PC-9 (cell line): ENCODE results near the gene CKS1B. TPM values are rescaled to one million over a fixed set of nuclear protein-coding genes. Genes with fewer than 3 reads are reported as not detected.

ENCODE experiments used
- BruUV-seq: library from RNA; stranded (reverse); fragments of 400-500 nt; replicated peaks from 2 replicates; lab custom pipeline; 2021; lab: Mats Ljungman, UMichigan
- CTCF ChIA-PET: fragments of 300-600 bp; sonication (Branson Sonifier 250); formaldehyde crosslinking; loops from one replicate; lab custom pipeline; 2022; ENCODE audit warnings: antibody characterized with exemption; lab: Charles Lee
- POLR2A ChIA-PET: fragments of 300-600 bp; sonication (Branson Sonifier 250); formaldehyde crosslinking; loops from one replicate; lab custom pipeline; 2022; ENCODE audit warnings: antibody characterized with exemption; ENCODE audit not compliant: unreplicated experiment; lab: Charles Lee
- DNase-seq, 2 experiments: peaks; one replicate each; pipeline versions ENCODE4 v3.0.0 to v3.0.0-alpha.2; 2015 to 2022; ENCODE audit warnings: mixed read lengths in 1 of 2
- H2AFZ ChIP-seq: fragments of 200-600 bp; sonication (generic); 2 replicates; pipeline ENCODE4 v1.8.1; 2017; ENCODE audit warnings: antibody characterized with exemption
- H3F3A ChIP-seq: fragments of 200-600 bp; sonication (generic); 2 replicates; pipeline ENCODE4 v1.8.1; 2017; ENCODE audit warnings: antibody characterized with exemption, mild to moderate bottlenecking, low read depth; ENCODE audit not compliant: insufficient read depth
- H3K27ac ChIP-seq: fragments of 200-600 bp; sonication (generic); 2 replicates; pipeline ENCODE4 v1.6.1; 2016; ENCODE audit warnings: mixed run types
- H3K27me3 ChIP-seq: fragments of 200-600 bp; sonication (generic); 2 replicates; pipeline ENCODE4 v1.6.1; 2016; ENCODE audit warnings: low read depth, mixed run types; ENCODE audit not compliant: insufficient read depth
- H3K36me3 ChIP-seq: fragments of 200-600 bp; sonication (generic); 2 replicates; pipeline ENCODE4 v1.6.1; 2016; ENCODE audit warnings: low read depth, mixed run types
- H3K4me1 ChIP-seq: fragments of 200-600 bp; sonication (generic); replicated peaks from 2 replicates; pipeline ENCODE4 v1.6.1; 2016; ENCODE audit warnings: mixed run types; ENCODE audit not compliant: insufficient read depth
- H3K4me2 ChIP-seq: fragments of 200-600 bp; sonication (generic); 2 replicates; pipeline ENCODE4 v1.6.1; 2017; ENCODE audit warnings: mixed run types
- H3K4me3 ChIP-seq: fragments of 200-600 bp; sonication (generic); 2 replicates; pipeline ENCODE4 v1.6.1; 2016; ENCODE audit warnings: mixed run types
- H3K79me2 ChIP-seq: fragments of 200-600 bp; sonication (generic); 2 replicates; pipeline ENCODE4 v1.6.1; 2017; ENCODE audit warnings: low read depth, mixed run types
- H3K9me2 ChIP-seq: fragments of 200-600 bp; sonication (generic); 2 replicates; pipeline ENCODE4 v1.8.1; 2017; ENCODE audit warnings: mild to moderate bottlenecking; ENCODE audit not compliant: insufficient read depth
- H3K9me3 ChIP-seq: fragments of 200-600 bp; sonication (generic); 2 replicates; pipeline ENCODE4 v1.8.1; 2016; ENCODE audit warnings: low read depth; ENCODE audit not compliant: insufficient read depth
- H4K20me1 ChIP-seq: fragments of 200-600 bp; sonication (generic); 2 replicates; pipeline ENCODE4 v1.8.1; 2017; ENCODE audit not compliant: insufficient read depth
- EZH2 ChIP-seq: fragments of 200-600 bp; sonication (generic); IDR thresholded peaks from 2 replicates; pipeline ENCODE4 v1.8.0; 2017; ENCODE audit warnings: antibody characterized with exemption, low read depth
- intact Hi-C: fragments of 100-400 bp; cut with micrococcal nuclease; formaldehyde crosslinking; loops from one replicate; pipeline ENCODE4 v1.10.0; 2022; ENCODE audit not compliant: unreplicated experiment
- total RNA-seq: library from RNA; stranded (reverse); gene quantifications from 2 replicates; pipeline ENCODE4 v1.2.3, GENCODE V29; 2021
- TF ChIP-seq, protein P1 (sequence below): fragments of 200-600 bp; sonication (generic); conservative IDR thresholded peaks from 2 replicates; pipeline ENCODE4 v1.6.1; 2017; ENCODE audit warnings: mixed run types, antibody characterized with exemption, mild to moderate bottlenecking, moderate library complexity

Gene CKS1B
- total RNA-seq, 1 experiment from 2014 or later: 236 TPM

DNA sequence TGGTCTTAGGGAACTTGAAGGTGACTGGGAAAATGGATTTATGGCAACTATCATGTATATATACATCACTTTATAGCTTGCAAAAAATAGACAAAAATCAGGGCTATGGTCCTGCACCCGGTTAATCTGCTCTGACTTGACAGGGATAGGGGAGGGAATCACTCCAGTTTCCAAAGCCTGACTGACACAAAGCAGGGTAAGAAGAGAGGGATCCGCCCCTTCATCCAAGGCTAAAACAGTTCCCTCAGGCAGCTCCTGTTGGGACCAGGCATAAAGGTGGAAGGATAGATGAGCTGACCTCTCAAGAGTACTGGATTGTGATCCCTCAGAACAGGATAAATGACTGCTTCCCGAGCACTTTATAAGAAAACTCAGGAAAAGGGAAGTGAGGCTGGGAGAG lies 19.9 kb upstream of the CKS1B start:
- Histone ChIP-seq H3K9me3 (no peaks in the 10 kb centered on the region), H3K27ac (no peak overlapping the region), H3K79me2 (no peaks in the 10 kb centered on the region), H3K4me3 (no peak overlapping the region), H3K4me2 (no peak overlapping the region), H2AFZ (no peak overlapping the region), H4K20me1 (no peaks in the 10 kb centered on the region), H3F3A (peaks cover 19% of the 10 kb centered on the region), H3K4me1 (peaks cover 8% of the 10 kb centered on the region; the same call in 1 of the 2 replicates), H3K36me3 (no peaks in the 10 kb centered on the region), H3K27me3 (no peaks in the 10 kb centered on the region), H3K9me2 (no peaks in the 10 kb centered on the region)
- TF ChIP-seq, protein P1, sequence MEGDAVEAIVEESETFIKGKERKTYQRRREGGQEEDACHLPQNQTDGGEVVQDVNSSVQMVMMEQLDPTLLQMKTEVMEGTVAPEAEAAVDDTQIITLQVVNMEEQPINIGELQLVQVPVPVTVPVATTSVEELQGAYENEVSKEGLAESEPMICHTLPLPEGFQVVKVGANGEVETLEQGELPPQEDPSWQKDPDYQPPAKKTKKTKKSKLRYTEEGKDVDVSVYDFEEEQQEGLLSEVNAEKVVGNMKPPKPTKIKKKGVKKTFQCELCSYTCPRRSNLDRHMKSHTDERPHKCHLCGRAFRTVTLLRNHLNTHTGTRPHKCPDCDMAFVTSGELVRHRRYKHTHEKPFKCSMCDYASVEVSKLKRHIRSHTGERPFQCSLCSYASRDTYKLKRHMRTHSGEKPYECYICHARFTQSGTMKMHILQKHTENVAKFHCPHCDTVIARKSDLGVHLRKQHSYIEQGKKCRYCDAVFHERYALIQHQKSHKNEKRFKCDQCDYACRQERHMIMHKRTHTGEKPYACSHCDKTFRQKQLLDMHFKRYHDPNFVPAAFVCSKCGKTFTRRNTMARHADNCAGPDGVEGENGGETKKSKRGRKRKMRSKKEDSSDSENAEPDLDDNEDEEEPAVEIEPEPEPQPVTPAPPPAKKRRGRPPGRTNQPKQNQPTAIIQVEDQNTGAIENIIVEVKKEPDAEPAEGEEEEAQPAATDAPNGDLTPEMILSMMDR: no peak
- TF ChIP-seq EZH2: no peak
- intact Hi-C loops: no loop called here
- ChIA-PET CTCF (interaction anchor here (0.6 to 0.9 kb wide), 2 partner anchors 10 to 15 kb away, joined by 3 read pairs; no protein-coding TSS in a partner anchor), POLR2A (interaction anchor here (0.6 kb wide), 1 partner anchor 38 kb away, joined by 6 read pairs; no protein-coding TSS in a partner anchor)
- BruUV-seq: no TSS peak
- no peak for DNase-seq

DNA sequence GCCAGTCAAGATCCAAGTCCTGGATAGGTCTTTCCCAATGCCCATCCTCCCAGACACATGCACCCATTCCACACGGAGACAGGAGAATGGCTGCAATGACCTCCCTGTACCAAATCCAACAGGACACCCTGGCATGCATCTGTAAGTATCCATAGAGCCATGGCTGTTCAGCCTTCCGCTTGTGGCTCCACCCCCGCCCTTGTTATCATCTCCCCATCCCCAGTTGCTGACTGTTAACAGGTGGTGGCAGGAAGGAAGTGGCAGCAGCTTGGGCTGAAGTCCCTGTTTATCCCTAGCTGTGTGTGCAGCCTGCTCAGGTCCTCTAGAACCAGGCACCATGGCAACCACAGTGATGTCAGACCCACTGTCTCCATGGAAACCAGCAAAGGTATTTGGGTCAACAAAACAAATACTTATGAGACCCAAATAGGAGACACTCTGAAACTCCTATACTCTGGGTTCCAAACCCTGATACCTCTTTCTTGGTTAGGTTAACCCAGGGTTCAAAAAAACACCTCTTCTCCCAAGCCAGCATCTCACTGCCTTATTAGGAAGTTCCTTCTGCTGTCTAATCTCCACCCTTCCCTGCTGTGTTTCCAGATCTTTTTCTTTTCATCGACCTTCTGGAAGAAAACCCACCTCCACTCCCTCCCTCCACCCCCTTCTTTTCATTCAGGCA lies 19.3 kb upstream of the CKS1B start:
- no peaks in the 10 kb centered on the region for H4K20me1 ChIP-seq
- ChIA-PET CTCF (interaction anchor here (0.5 to 0.9 kb wide), 8 partner anchors 10 to 396 kb away, joined by 3 to 9 read pairs (median 4); partner anchors contain the start of gene ADAM15), POLR2A (interaction anchor here (0.6 to 1.3 kb wide), 7 partner anchors 11 to 57 kb away, joined by 4 to 8 read pairs (median 5); partner anchors contain the start of genes LENEP and SHC1)
- H3K9me2 ChIP-seq: no peaks in the 10 kb centered on the region
- 0 out of 2 replicates have a peak overlapping the region, but pooled peaks have one; percentile 16 for H3K27ac ChIP-seq
- H3K36me3 ChIP-seq: no peaks in the 10 kb centered on the region
- peak overlapping the region; percentile 91 for H3K4me2 ChIP-seq
- DNase-seq: peak in 1 of 2 experiments; percentile 46
- H3K27me3 ChIP-seq: no peaks in the 10 kb centered on the region
- peak overlapping the region; percentile 75 for H3K4me3 ChIP-seq
- intact Hi-C loops: no loop called here
- no TSS peak for BruUV-seq
- H2AFZ ChIP-seq: peak overlapping the region; percentile 76
- H3K79me2 ChIP-seq: peaks cover 2% of the 10 kb centered on the region; the same call in 1 of the 2 replicates
- H3K9me3 ChIP-seq: no peaks in the 10 kb centered on the region
- peaks cover 19% of the 10 kb centered on the region for H3F3A ChIP-seq
- peaks cover 8% of the 10 kb centered on the region; the same call in 1 of the 2 replicates for H3K4me1 ChIP-seq
- TF ChIP-seq, protein P1: no peak

DNA sequence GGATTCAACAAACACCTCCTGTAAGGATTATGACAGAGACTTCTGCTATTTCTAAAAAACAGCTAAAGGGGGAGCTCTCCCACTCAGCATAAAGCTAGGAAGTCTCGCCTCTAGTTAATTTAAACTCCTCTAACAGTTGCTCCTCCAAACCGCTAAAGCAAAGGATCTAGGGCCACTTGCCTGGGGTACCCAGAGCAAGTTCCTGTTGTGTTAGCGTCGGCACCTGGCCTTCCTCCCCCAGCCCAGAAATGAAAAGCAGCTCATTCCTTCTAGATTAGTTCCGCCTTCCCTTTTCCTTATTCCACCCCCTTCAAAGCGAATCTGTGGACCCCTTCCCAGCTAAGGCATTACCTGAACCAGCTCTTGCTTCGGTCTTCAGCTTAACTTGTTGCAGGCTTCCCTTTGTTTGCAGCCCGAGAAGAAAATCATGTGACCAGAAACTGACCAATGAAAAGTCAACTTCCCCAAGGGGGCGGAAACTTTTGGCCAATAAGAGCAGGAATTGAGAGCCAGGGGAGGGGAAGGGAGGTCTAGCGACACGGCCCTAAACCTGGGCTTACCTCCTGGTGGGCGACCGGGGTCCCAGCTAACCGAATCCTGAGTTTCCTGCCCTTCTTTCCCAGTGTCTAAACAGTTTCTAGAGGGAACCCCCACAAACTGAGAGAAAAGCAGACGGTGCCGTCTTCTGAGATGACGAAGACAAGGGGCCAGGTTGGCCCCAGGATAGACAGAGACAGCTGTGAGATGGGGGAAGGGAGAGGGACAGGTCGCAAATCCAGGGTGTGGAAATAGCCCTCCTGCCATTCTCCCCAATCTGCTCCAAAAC lies 18.6 kb upstream of the CKS1B start, which contains the start of gene PBXIP1:
TSS of gene PBXIP1 (minus strand) at position 382 of the 826 bp plus-strand sequence. CDS start 2,378 bp downstream, outside the sequence.
- Histone ChIP-seq H4K20me1 (no peaks in the 10 kb centered on the region), H3K4me3 (peak within 1 kb of the TSS; percentile 75), H3K27ac (0 out of 2 replicates have a peak within 1 kb of the TSS, but pooled peaks have one; percentile 16), H3K79me2 (peaks cover 10% of the 10 kb centered on the region), H3K9me3 (no peaks in the 10 kb centered on the region), H3F3A (peaks cover 19% of the 10 kb centered on the region), H3K27me3 (no peaks in the 10 kb centered on the region), H2AFZ (peak within 1 kb of the TSS; percentile 76), H3K9me2 (no peaks in the 10 kb centered on the region), H3K4me1 (peaks cover 14% of the 10 kb centered on the region), H3K4me2 (peak within 1 kb of the TSS; percentile 91), H3K36me3 (no peaks in the 10 kb centered on the region)
- peak; percentile 82 to 84 for DNase-seq
- intact Hi-C loops: loop anchor here (1.0 kb wide), 1 partner anchor 17 kb away; no protein-coding TSS in a partner anchor
- BruUV-seq: no TSS peak
- TF ChIP-seq, protein P1: peak; percentile 56; the same call in 1 of the 2 replicates
- TF ChIP-seq EZH2: no peak
- POLR2A ChIA-PET: interaction anchor here (0.7 to 1.3 kb wide), 7 partner anchors 10 to 56 kb away, joined by 4 to 8 read pairs (median 5); partner anchors contain the start of genes LENEP and SHC1
- CTCF ChIA-PET: interaction anchor here (0.5 to 0.9 kb wide), 6 partner anchors 9 to 396 kb away, joined by 3 to 9 read pairs (median 4); partner anchors contain the start of gene ADAM15
